ENCODE measurements around the gene ITGAL.

Gene ITGAL

DNA sequence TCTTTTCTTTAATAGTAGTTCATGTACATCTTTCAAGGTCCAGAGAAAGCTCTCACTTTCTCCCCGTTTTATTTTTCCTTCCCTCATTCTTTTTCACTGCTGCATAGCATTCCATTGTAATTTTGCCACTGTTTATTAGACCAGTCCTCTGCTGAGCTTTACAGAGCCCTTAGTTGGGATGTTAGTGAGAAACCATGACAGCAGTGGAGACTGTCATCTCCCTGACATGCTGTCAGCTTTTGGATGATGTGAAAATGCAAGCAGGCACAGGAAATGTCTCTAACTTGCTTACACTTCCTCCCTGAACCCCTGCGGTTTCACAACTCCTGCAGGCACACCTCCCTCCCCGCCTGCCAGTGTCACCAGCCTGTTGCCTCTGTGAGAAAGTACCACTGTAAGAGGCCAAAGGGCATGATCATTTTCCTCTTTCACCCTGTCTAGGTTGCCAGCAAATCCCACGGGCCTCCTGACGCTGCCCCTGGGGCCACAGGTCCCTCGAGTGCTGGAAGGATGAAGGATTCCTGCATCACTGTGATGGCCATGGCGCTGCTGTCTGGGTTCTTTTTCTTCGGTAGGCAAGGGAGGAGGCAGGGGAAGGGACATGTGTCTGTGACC, at the start of gene ITGAL:
Gene ITGAL, plus strand, starts transcription at position 415 of the 615 bp plus-strand sequence. Its CDS starts 96 bp downstream, at position 511.
- Mint-ChIP-seq H3K4me3 (peak within 1 kb of the TSS; percentile 97), H3K9me3 (no peaks in the 10 kb centered on the region), H3K27ac (peak within 1 kb of the TSS; percentile 93), H3K27me3 (no peaks in the 10 kb centered on the region), H3K4me1 (peaks cover 79% of the 10 kb centered on the region), H3K36me3 (ENCODE audit: low read depth) (peaks cover 34% of the 10 kb centered on the region)
- peak; percentile 81 for DNase-seq
- ATAC-seq, result peak; percentile 77

DNA sequence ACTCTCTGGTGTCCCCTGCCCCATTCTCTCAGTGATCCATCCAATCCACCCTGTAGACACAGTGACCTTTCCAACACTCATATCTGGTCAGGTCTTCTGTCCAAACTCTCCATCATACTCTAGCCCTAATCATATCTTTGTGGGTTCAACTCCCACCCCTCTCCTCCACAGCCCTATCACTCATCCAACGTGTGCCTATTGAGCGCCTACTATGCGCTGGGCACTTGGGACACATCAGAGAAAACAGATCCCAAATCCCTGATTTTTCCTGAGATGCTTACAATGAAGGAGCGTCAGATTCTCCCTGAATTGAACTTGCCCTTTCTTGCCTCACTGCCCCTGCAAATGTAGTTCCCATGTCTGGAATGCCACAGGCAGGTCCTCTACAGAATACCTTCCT, 44.5 kb upstream of the ITGAL start:
- peaks cover 18% of the 10 kb centered on the region for H3K36me3 Mint-ChIP-seq (ENCODE audit: low read depth)
- no peaks in the 10 kb centered on the region for H3K27me3 Mint-ChIP-seq
- H3K9me3 Mint-ChIP-seq, result no peaks in the 10 kb centered on the region
- no peak for ATAC-seq
- H3K4me3 Mint-ChIP-seq, result no peak overlapping the region
- no peak for DNase-seq
- no peak overlapping the region for H3K27ac Mint-ChIP-seq
- peaks cover 20% of the 10 kb centered on the region for H3K4me1 Mint-ChIP-seq

DNA sequence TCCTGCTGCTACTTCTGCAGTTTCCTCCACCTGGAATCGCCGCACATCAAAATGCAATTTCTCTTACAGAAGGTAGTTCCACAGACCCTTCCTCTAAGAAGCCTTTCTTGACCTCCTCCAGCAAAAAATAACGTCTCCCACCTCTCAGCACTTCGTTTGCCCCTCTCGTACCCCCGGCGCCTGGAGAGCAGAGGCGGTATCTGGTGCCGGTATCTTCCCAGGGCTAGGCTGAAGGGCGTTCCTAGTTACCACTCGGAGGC, 43.2 kb upstream of the ITGAL start:
- peaks cover 28% of the 10 kb centered on the region for H3K4me1 Mint-ChIP-seq
- no peak overlapping the region for H3K4me3 Mint-ChIP-seq
- no peaks in the 10 kb centered on the region for H3K9me3 Mint-ChIP-seq
- ATAC-seq (peak; percentile 13), DNase-seq (no peak)
- no peaks in the 10 kb centered on the region for H3K27me3 Mint-ChIP-seq
- peaks cover 8% of the 10 kb centered on the region for H3K36me3 Mint-ChIP-seq (ENCODE audit: low read depth)
- no peak overlapping the region for H3K27ac Mint-ChIP-seq

DNA sequence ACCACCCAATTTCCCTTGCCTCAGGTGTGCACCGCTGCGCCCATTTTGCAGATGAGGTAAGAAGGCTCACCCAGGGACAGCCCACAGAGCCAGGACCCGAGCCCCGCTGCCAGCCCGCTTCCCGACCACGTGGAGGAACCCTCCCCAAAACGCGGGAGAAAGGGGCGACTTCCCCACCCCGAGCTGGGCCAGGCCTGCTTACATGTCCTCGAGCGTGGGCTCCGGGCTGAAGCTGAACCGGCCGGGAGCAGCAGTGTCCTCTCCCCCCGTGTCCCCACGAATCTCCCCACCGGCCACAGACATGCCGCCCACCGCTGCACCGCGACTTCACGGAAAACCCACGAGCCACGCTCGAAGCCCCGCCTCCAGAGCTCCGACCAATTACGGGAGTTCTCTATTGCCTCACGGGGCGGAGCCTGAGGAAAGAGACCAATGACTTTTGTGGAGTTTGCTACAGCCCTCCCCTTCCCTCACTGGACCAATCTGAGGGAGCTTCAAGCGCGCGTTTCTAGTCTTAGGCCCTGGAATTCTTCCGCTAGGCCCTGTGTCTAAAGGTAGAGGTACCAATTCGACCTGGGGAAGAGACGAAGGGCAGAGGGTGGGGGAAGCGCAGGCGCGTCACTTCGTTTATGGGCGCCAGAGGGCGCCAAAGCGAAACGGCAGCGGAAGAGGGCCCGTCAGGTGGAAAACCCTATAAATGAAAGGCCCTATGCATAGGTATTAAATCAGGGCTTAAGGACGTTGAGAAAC, 42.7 kb upstream of the ITGAL start, which contains the start of gene DCTPP1:
Gene DCTPP1, minus strand, starts transcription at position 353 of the 750 bp plus-strand sequence. Its CDS starts 50 bp downstream, at position 303.
- Mint-ChIP-seq H3K36me3 (ENCODE audit: low read depth) (peaks cover 5% of the 10 kb centered on the region), H3K27ac (no peak within 1 kb of the TSS), H3K4me3 (no peak within 1 kb of the TSS), H3K4me1 (peaks cover 33% of the 10 kb centered on the region), H3K27me3 (peaks cover 2% of the 10 kb centered on the region), H3K9me3 (no peaks in the 10 kb centered on the region)
- DNase-seq (peak; percentile 95), ATAC-seq (peak; percentile 97)

DNA sequence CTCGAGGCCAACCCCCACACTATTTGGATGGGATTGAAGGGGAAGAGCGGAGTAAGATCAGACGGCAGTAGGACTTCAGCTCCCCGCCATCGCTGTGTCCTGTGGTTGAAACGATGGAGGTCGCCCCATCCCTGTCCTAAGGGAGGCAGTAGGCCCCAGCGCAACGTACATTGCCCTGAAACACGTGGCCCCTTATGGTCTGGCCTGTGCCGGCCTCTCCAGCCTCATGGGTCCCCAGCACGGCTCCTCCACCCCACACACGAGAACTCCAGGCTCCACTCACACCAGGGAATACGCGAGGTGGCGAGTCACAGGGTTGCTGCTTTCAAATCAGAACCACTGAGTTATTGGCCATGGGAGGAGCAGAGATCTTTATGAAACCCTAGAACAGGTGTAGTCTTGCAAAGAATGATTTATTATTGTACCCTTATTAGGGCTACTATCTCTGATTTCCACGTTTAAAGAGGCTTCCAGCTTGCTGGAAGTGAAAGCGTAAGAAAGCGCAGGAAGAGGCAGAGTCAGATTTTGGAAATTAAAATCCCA, 42.0 kb upstream of the ITGAL start:
- DNase-seq, result no peak
- Mint-ChIP-seq H3K27ac (no peak overlapping the region), H3K4me1 (peaks cover 36% of the 10 kb centered on the region), H3K4me3 (no peak overlapping the region), H3K27me3 (peaks cover 3% of the 10 kb centered on the region), H3K36me3 (ENCODE audit: low read depth) (peaks cover 5% of the 10 kb centered on the region), H3K9me3 (no peaks in the 10 kb centered on the region)
- ATAC-seq, result peak; percentile 18

DNA sequence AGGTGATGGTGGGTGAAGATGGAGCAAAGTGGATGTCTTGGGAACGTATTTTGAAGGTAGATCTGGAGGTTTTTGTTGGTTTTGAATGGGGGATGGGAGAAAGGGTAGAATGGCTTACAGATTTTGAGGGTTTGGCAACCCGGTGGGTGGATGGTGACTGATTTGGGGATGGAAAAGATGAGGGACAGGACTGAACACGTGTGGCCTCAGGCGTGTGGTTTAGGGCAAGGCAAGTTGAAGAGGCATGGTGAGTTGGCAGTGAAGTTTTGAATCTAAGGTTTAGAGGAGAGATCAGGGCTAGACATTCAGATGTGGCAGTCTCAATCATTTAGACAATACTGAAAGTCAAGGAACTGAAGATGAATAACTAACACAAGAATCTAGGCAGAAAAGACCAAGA, 37.7 kb upstream of the ITGAL start:
- Mint-ChIP-seq H3K27me3 (peaks cover 3% of the 10 kb centered on the region), H3K27ac (peak overlapping the region; percentile 90), H3K4me1 (peaks cover 25% of the 10 kb centered on the region), H3K9me3 (no peaks in the 10 kb centered on the region), H3K4me3 (peak overlapping the region; percentile 59), H3K36me3 (ENCODE audit: low read depth) (no peaks in the 10 kb centered on the region)
- DNase-seq (peak; percentile 76), ATAC-seq (peak; percentile 59)

DNA sequence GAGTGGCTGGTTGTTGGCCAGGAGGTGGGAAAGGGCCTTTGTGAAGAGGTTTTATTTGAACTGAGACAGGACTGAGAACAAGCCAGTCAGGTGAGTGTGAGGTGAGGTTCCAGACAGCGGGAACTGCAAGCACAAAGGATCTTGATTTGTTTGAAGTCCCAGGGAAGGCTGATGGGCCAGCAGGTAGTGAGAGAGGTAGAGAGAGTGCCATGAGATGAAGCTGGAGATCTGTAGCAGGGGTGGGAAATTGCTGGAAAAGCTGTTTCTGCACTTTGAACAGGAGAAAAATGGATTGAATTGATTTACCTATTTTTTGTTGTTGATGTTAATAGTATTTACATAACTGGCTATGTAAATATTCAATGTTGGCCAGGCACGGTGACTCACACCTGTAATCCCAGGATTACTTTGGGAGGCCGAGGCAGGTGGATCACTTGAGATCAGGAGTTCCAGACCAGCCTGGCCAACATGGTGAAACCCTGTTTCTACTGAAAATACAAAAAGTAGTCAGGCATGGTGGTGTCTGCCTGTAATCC, 35.0 kb upstream of the ITGAL start:
- DNase-seq (no peak), ATAC-seq (no peak)
- H3K36me3 Mint-ChIP-seq (ENCODE audit: low read depth), result peaks cover 2% of the 10 kb centered on the region
- peaks cover 30% of the 10 kb centered on the region for H3K4me1 Mint-ChIP-seq
- no peak overlapping the region for H3K4me3 Mint-ChIP-seq
- H3K27ac Mint-ChIP-seq, result no peak overlapping the region
- no peaks in the 10 kb centered on the region for H3K9me3 Mint-ChIP-seq
- peaks cover 3% of the 10 kb centered on the region for H3K27me3 Mint-ChIP-seq

DNA sequence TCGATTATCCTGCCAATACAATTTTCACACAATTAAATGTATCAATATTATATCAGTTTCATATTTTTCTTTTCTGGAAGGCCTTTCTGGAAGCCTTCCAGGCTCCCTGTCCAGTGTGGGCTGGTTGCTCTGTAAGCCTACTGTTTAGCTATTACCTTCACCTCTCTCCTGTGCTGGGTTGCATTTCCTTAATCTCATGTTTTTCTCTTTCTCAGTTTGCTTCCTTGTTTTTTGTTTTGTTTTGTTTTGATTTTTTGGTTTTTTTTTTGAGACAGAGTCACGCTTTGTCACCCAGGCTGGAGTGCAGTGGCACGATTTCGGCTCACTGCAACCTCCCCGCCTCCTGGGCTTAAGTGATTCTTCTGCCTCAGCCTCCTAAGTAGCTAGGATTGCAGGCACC, 33.7 kb upstream of the ITGAL start:
- DNase-seq (no peak), ATAC-seq (no peak)
- H3K27me3 Mint-ChIP-seq, result peaks cover 3% of the 10 kb centered on the region
- H3K4me1 Mint-ChIP-seq, result peaks cover 33% of the 10 kb centered on the region
- no peaks in the 10 kb centered on the region for H3K9me3 Mint-ChIP-seq
- H3K27ac Mint-ChIP-seq, result no peak overlapping the region
- H3K36me3 Mint-ChIP-seq (ENCODE audit: low read depth), result peaks cover 11% of the 10 kb centered on the region
- no peak overlapping the region for H3K4me3 Mint-ChIP-seq

DNA sequence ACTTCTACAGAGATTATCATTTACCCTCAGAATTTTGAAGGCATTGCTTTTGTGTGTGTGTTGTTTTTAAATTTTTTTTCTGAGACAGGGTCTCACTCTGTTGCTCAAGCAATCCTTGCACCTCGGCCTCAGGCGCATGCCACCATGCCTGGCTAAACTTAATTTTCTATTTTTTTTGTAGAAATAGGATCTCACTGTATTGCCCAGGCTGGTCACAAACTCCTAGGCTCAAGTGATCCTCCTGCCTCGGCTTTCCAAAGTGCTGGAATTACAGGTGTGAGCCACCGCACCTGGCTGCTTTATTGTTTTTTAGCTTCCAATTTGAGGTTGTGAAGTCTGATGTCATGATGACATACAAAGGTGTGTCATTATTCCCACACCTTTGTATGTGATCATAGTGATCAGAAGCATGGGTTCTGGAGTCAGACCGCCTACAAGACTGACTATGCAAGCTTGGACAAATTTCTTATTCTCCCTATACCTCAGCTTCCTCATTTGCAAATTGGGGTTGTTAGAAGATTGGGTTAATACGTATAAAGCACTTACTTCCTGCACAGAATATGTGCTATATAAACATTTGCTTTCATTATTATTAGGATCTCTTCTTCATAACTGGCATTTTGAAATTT, 32.7 kb upstream of the ITGAL start:
- DNase-seq (no peak), ATAC-seq (no peak)
- Mint-ChIP-seq H3K27ac (no peak overlapping the region), H3K9me3 (no peaks in the 10 kb centered on the region), H3K4me1 (peaks cover 33% of the 10 kb centered on the region), H3K4me3 (no peak overlapping the region), H3K36me3 (ENCODE audit: low read depth) (peaks cover 17% of the 10 kb centered on the region), H3K27me3 (peaks cover under 1% of the 10 kb centered on the region)

DNA sequence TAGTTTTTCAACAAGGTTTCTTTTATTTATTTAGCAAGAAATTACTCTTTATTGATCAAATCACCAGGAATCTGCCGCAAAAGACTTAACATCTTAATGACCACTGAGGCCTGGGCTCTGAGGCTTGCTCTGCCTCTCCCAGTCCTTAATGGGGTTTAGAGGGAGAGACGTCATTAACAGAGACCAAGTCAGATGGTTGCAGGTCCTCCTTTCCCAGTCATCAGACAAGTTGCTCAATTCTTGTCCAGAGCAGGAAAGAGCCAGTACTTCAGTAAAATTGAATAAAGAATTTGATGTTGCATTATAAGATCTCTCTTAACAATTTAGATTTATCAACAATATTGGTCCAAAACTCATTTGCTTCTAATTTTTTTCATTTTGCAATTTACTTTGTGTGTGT, 28.9 kb upstream of the ITGAL start:
- ATAC-seq, result no peak
- DNase-seq, result no peak
- Mint-ChIP-seq H3K4me1 (peaks cover 34% of the 10 kb centered on the region), H3K4me3 (peak overlapping the region; percentile 91), H3K36me3 (ENCODE audit: low read depth) (peaks cover 22% of the 10 kb centered on the region), H3K27ac (no peak overlapping the region), H3K9me3 (no peaks in the 10 kb centered on the region), H3K27me3 (no peaks in the 10 kb centered on the region)

DNA sequence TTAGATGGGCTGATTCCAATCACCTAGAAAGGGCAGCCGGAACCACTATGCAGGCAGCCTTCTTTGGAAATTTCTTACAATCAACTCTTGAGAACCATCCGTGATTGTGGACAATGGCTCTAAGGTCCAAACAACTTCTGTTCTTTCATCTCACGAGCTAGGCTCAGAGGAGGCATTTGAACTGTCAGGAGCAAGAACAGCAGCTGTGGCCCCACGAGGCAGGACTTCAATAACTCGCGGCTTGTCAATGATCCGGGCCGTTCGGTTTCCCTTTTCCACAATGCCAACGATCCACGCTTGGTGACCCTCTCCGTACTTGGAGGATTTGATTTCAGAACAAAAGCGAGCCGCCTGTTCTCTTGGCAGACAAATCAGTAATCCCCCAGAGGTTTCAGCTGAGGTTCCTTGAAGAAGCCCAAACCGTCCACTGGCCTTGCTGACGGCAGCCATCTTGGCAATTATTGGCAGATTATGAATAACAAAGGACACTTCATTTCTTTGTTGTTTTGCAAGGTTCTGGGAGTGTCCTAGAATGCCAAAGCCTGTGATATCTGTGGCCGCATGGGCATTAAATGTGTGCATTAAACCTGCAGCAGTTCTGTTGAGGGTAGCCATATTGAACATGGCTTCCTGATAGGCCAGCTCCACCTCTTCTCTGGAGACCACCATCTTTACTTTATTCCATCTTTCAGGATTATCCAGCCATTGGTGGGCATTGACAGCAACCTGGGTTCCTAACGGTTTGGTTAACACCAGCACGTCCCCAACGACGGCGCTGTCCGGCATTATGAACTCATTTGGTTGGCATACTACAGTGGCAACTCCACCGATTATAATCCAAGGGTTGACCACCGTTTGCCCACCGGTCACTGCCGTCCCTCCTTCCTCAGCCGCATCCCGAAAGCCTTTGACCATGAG, 28.1 kb upstream of the ITGAL start:
- DNase-seq (no peak), ATAC-seq (no peak)
- Mint-ChIP-seq H3K27me3 (no peaks in the 10 kb centered on the region), H3K4me1 (peaks cover 35% of the 10 kb centered on the region), H3K27ac (peak overlapping the region; percentile 77), H3K9me3 (no peaks in the 10 kb centered on the region), H3K36me3 (ENCODE audit: low read depth) (peaks cover 22% of the 10 kb centered on the region), H3K4me3 (peak overlapping the region; percentile 91)

DNA sequence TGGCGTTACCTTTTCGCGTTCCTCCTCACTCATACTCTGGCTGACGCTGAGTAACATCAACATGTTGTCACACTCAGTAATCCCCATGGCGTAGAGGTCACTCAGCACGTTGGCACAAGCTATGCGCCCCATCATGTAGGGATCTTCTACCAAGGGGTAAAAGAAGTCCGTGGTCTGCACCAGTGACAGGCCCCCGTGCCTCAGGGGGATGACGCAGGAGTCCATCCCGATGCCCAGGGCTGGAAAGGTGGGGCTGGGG, 27.5 kb upstream of the ITGAL start:
- ATAC-seq (peak; percentile 21), DNase-seq (no peak)
- Mint-ChIP-seq H3K4me3 (peak overlapping the region; percentile 91), H3K36me3 (ENCODE audit: low read depth) (peaks cover 22% of the 10 kb centered on the region), H3K27ac (peak overlapping the region; percentile 77), H3K4me1 (peaks cover 37% of the 10 kb centered on the region), H3K9me3 (no peaks in the 10 kb centered on the region), H3K27me3 (no peaks in the 10 kb centered on the region)

DNA sequence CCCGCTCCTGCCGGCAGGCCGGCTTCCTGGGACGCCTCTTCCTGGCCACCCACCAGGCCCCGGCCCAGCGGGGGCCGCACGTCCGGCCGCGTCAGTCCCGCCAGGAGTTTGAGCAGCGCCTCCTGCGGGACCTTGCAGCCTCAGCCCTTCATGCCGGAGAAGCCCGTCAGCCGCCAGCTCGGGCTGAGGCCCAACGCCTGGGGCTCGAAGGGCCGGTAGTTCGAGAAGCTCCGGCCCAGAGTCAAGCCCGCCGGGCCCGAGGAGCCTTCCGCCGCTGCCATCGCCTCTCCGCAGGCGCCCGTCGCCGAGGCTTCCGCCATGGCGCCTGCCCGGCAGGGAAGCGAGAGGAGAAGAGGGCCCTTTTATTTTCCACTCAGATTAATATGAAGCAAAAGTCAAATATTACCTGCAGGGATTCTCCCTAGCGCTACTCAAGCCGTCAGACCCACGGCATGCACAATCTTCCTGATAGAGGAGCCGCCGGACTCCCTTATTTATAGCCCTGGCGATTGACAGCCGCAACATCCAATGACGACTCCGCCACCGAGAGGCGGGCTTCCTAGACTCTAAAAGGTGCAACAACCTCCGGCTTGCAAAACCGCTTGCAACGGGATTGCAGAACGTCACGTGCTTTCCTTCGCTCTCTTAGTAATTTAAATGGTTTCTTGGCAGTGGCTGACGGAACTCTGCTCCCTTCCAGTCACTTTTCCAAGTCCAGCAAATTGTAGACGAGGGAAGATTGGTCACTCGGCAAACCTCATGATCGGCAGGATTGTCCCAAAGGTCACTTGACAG, 26.9 kb upstream of the ITGAL start, which contains the start of gene SEPHS2:
Gene SEPHS2, minus strand, starts transcription at position 467 of the 795 bp plus-strand sequence. Its CDS starts 147 bp downstream, at position 320.
- no peaks in the 10 kb centered on the region for H3K9me3 Mint-ChIP-seq
- DNase-seq (peak; percentile 96), ATAC-seq (peak; percentile 96)
- H3K27ac Mint-ChIP-seq, result peak within 1 kb of the TSS; percentile 89
- peaks cover 22% of the 10 kb centered on the region for H3K36me3 Mint-ChIP-seq (ENCODE audit: low read depth)
- H3K27me3 Mint-ChIP-seq, result no peaks in the 10 kb centered on the region
- peaks cover 38% of the 10 kb centered on the region for H3K4me1 Mint-ChIP-seq
- peak within 1 kb of the TSS; percentile 91 for H3K4me3 Mint-ChIP-seq
